DND-41 (cell line): ENCODE data around the gene OSBPL9.

Experiments
- ATAC-seq: fragments of 200-7000 bp; cut with Tn5 transposase; 3 replicates; pipeline ENCODE4 v1.9.1; 2021; ENCODE audit warnings: low read depth; ENCODE audit not compliant: insufficient read depth
- DNase-seq: peaks from one replicate; pipeline ENCODE4 v3.0.0-alpha.2; 2020
- H2AFZ ChIP-seq: 2 replicates; pipeline ENCODE4 v1.6.0; 2012; ENCODE audit warnings: low read depth, low read length
- H3K27ac ChIP-seq: 2 replicates; pipeline ENCODE4 v1.5.1; 2012; ENCODE audit warnings: low read length, inconsistent platforms
- H3K27me3 ChIP-seq: fragments of 200-600 bp; sonication (generic); 2 replicates; pipeline ENCODE4 v1.6.0; 2012; ENCODE audit warnings: low read length, mild to moderate bottlenecking, inconsistent platforms; ENCODE audit not compliant: insufficient read depth, poor library complexity
- H3K36me3 ChIP-seq: 2 replicates; pipeline ENCODE4 v1.5.1; 2012; ENCODE audit warnings: low read length, inconsistent platforms; ENCODE audit not compliant: insufficient read depth
- H3K4me1 ChIP-seq: 2 replicates; pipeline ENCODE4 v1.5.1; 2012; ENCODE audit warnings: mild to moderate bottlenecking, low read length; ENCODE audit not compliant: insufficient read depth
- H3K4me2 ChIP-seq: 2 replicates; pipeline ENCODE4 v1.6.0; 2012; ENCODE audit warnings: mild to moderate bottlenecking, moderate library complexity, low read length, inconsistent platforms; ENCODE audit not compliant: insufficient read depth
- H3K4me3 ChIP-seq, 2 experiments: fragments of 200-600 bp in 1 of 2; shearing (Covaris generic) in 1 of 2; 2 replicates each; pipeline ENCODE4 v1.5.1; 2012 to 2016; ENCODE audit warnings: inconsistent platforms in 2 of 2, low read length in 2 of 2, mild to moderate bottlenecking in 2 of 2, low read depth in 1 of 2, moderate library complexity in 1 of 2
- H3K79me2 ChIP-seq: 2 replicates; pipeline ENCODE4 v1.6.0; 2012; ENCODE audit warnings: low read length, inconsistent platforms; ENCODE audit not compliant: insufficient read depth
- H3K9ac ChIP-seq: 2 replicates; pipeline ENCODE4 v1.6.0; 2012; ENCODE audit warnings: low read depth, mild to moderate bottlenecking, inconsistent platforms, low read length, moderate library complexity
- H3K9me3 ChIP-seq: 2 replicates; pipeline ENCODE4 v1.5.1; 2012; ENCODE audit warnings: low read length, moderate library complexity, mild to moderate bottlenecking, inconsistent platforms; ENCODE audit not compliant: insufficient read depth, severe bottlenecking
- H4K20me1 ChIP-seq: 2 replicates; pipeline ENCODE4 v1.6.0; 2012; ENCODE audit warnings: low read length; ENCODE audit not compliant: insufficient read depth
- EZH2 ChIP-seq: IDR thresholded peaks from 3 replicates; pipeline ENCODE4 v1.6.1; 2012; ENCODE audit warnings: borderline replicate concordance, low read depth, mild to moderate bottlenecking, moderate library complexity, low read length, inconsistent platforms; ENCODE audit not compliant: severe bottlenecking
- TF ChIP-seq, protein P1 (sequence below): IDR thresholded peaks from 2 replicates; pipeline ENCODE4 v1.5.1; 2012; ENCODE audit warnings: borderline replicate concordance, low read length, moderate library complexity, mild to moderate bottlenecking; ENCODE audit not compliant: poor library complexity, severe bottlenecking; ENCODE audit errors: extremely low read depth

The OSBPL9 gene

DNA sequence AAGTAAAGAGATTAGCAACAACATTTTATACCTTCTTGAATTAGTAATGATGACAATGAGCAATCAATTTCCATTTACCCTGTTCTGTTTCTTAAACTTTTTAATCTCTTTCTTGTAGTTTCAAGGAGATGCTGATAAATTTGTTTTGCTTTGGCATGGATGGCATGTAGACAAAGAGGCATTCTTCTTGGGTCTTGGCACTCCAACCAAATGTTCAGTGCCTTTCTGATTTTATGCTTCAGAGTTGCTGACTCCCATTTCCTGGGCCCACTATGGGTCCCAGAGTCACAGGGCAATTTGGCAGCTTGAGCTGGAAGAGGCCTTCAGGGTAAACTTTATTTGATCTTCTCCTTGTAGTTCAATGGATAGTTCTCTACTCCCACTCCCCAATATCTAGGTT lies 42.1 kb upstream of the OSBPL9 start:
- TF ChIP-seq, protein P1, sequence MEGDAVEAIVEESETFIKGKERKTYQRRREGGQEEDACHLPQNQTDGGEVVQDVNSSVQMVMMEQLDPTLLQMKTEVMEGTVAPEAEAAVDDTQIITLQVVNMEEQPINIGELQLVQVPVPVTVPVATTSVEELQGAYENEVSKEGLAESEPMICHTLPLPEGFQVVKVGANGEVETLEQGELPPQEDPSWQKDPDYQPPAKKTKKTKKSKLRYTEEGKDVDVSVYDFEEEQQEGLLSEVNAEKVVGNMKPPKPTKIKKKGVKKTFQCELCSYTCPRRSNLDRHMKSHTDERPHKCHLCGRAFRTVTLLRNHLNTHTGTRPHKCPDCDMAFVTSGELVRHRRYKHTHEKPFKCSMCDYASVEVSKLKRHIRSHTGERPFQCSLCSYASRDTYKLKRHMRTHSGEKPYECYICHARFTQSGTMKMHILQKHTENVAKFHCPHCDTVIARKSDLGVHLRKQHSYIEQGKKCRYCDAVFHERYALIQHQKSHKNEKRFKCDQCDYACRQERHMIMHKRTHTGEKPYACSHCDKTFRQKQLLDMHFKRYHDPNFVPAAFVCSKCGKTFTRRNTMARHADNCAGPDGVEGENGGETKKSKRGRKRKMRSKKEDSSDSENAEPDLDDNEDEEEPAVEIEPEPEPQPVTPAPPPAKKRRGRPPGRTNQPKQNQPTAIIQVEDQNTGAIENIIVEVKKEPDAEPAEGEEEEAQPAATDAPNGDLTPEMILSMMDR, result no peak
- Histone ChIP-seq H3K9ac (no peak overlapping the region), H3K79me2 (no peaks in the 10 kb centered on the region), H4K20me1 (no peaks in the 10 kb centered on the region), H3K4me2 (no peak overlapping the region), H3K9me3 (peaks cover 2% of the 10 kb centered on the region), H3K4me3 (no peak overlapping the region), H2AFZ (no peak overlapping the region), H3K27me3 (no peaks in the 10 kb centered on the region), H3K27ac (no peak overlapping the region; the same call in 1 of the 2 replicates), H3K36me3 (no peaks in the 10 kb centered on the region), H3K4me1 (peaks cover 31% of the 10 kb centered on the region)
- ATAC-seq, result no peak
- DNase-seq, result no peak

DNA sequence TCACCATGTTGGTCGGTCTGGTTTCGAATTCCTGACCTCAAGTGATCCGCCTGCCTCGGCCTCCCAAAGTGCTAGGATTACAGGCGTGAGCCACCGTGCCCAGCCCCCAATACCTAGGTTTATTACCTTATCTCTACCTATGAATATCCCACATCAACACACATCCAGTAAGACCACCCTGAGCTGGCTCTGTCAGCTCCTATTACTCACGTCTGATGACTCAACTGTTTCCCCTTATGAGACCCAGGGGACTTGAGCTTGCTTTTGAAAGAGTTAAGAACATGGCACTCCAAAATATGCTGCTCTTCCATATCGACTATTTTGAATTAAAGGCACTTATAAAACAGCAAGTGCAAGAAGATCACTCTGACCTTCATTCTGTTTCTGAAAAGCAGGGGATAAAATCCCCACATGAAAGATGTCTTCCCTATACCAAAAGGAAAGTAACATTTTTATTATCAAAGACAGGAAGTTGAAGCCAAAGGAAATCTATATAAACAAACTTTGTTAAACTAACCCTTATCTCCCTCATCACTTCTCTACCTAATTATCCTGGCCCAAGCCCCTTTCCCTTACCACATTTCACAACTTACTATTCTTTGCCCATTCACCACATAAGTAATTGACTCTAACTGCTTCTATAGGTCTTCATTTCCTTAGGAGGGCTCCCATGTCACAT lies 41.3 kb upstream of the OSBPL9 start:
- H3K4me3 ChIP-seq, result no peak overlapping the region
- peak overlapping the region; percentile 50 for H3K4me2 ChIP-seq
- H3K9me3 ChIP-seq, result peaks cover 2% of the 10 kb centered on the region
- no peaks in the 10 kb centered on the region for H3K79me2 ChIP-seq
- H2AFZ ChIP-seq, result peak overlapping the region; percentile 43; the same call in 1 of the 2 replicates
- ATAC-seq (peak; percentile 81), DNase-seq (peak; percentile 31)
- H3K4me1 ChIP-seq, result peaks cover 24% of the 10 kb centered on the region
- H3K27ac ChIP-seq, result peak overlapping the region; percentile 62
- 0 out of 2 replicates have a peak overlapping the region, but pooled peaks have one; percentile 18 for H3K9ac ChIP-seq
- TF ChIP-seq, protein P1, result no peak
- no peak for TF ChIP-seq EZH2
- H3K27me3 ChIP-seq, result no peaks in the 10 kb centered on the region
- H3K36me3 ChIP-seq, result no peaks in the 10 kb centered on the region
- no peaks in the 10 kb centered on the region for H4K20me1 ChIP-seq

DNA sequence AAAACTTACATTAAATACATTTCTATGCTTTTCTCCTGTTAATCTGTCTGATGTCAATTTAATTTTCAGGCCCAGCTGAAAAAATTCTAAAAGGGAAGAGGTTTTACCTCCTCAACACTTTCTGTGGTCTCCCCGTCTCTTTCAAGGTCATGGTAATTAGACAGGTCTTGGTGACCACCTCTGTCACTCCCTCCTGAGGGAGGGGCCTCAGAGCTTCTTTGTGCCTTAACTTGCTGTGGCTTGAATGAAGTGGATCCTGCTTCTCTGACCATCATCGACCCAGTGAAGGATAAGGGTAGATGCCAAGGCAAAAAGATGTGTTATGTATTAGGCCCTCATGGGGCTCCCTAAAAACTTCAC lies 40.8 kb upstream of the OSBPL9 start:
- H3K4me1 ChIP-seq, result peaks cover 23% of the 10 kb centered on the region
- peak overlapping the region; percentile 62 for H3K27ac ChIP-seq
- 0 out of 2 replicates have a peak overlapping the region, but pooled peaks have one; percentile 18 for H3K9ac ChIP-seq
- DNase-seq (peak; percentile 13), ATAC-seq (peak; percentile 65)
- no peaks in the 10 kb centered on the region for H4K20me1 ChIP-seq
- peak overlapping the region; percentile 43; the same call in 1 of the 2 replicates for H2AFZ ChIP-seq
- peaks cover 2% of the 10 kb centered on the region for H3K9me3 ChIP-seq
- no peaks in the 10 kb centered on the region for H3K36me3 ChIP-seq
- peak overlapping the region; percentile 50 for H3K4me2 ChIP-seq
- H3K79me2 ChIP-seq, result no peaks in the 10 kb centered on the region
- no peaks in the 10 kb centered on the region for H3K27me3 ChIP-seq
- H3K4me3 ChIP-seq, result no peak overlapping the region
- TF ChIP-seq, protein P1, result no peak
- no peak for TF ChIP-seq EZH2

DNA sequence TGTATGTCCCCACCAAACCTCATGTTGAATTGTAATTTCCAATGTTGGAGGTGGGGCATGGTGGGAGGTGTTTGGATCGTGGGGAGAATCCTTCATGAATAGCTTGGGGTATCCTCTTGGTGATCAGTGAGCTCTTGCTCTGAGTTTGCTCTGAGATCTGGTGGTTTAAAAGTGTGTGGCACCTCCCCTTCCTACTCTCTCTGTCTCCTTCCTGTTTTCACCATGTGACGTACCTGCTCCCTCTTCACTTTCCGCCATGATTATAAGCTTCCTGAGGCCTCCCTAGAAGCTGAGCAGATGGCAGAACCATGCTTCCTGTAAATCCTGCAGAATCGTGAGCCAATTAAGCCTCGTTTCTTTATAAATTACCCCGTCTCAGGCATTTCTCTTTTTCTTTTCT lies 40.0 kb upstream of the OSBPL9 start:
- peaks cover 2% of the 10 kb centered on the region for H3K9me3 ChIP-seq
- no peaks in the 10 kb centered on the region for H3K36me3 ChIP-seq
- H3K9ac ChIP-seq, result no peak overlapping the region
- no peaks in the 10 kb centered on the region for H3K79me2 ChIP-seq
- no peak overlapping the region for H3K4me3 ChIP-seq
- TF ChIP-seq, protein P1, result no peak
- no peak for TF ChIP-seq EZH2
- DNase-seq (no peak), ATAC-seq (no peak)
- H3K4me2 ChIP-seq, result peak overlapping the region; percentile 50
- peaks cover 23% of the 10 kb centered on the region for H3K4me1 ChIP-seq
- H2AFZ ChIP-seq, result no peak overlapping the region
- peak overlapping the region; percentile 32; the same call in 1 of the 2 replicates for H3K27ac ChIP-seq
- no peaks in the 10 kb centered on the region for H3K27me3 ChIP-seq
- no peaks in the 10 kb centered on the region for H4K20me1 ChIP-seq
